ENCODE measurements around the gene CSF1. TPM values are rescaled to one million over a fixed set of nuclear protein-coding genes. Genes with fewer than 3 reads are reported as not detected.

CSF1 gene
- total RNA-seq, 1 experiment from 2014 or later, result 3.0 TPM

DNA sequence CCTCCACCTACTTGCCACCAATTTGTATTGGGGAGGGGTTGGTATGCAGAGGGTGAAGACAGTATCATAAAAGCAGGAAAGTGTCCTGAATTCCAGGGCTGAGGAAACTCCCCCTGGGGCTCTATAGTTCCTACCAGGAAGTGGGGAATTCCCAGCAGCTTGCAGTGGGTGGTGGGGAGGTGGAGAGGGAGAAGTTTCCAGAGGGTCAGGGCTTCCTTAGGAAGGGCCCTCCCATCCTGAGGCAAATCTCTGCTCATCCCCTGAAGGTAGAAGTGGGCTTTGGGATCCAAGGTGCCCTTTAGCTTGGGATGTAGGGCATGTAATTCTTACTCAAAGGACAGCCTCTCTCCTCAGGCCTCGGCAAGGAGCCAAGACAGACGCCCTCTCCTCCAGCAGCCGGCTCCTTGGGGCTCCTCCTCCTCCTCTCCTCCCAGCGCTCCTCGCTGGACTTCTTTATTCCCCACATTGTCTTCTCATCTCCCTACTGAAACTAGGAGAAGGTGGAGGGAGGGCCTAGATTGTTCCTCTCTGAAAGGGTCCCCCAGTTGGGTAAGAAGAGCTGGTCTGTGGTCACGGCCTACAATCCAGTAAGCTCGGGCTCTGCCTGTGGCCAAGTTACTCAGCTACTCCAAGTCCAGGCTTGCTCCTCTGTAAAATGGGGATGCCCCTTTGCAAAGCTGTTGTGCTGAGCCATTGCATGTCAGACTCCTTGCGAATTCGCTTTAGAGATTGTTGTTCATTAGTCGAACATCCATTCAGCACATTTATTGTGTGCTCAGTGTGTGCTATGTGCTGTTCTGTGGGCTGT, 17.9 kb upstream of the CSF1 start:
- CTCF ChIA-PET, result no interaction called here
- no peak for DNase-seq (ENCODE audit: low read depth, low spot score)
- no TSS peak for BruUV-seq (replicated peaks)

More for the DNA sequence above, 17.9 kb upstream of the CSF1 start:
- H3K4me1 ChIP-seq (ENCODE audit: control insufficient read depth in 1 of 2, insufficient read depth in 2 of 2, low read length in 2 of 2), result peaks cover 10 to 43% of the 10 kb centered on the region in 2 experiments
- H3K27ac ChIP-seq (ENCODE audit: low read depth, low read length), result no peak overlapping the region
- no peaks in the 10 kb centered on the region for H3K79me2 ChIP-seq (ENCODE audit: insufficient read depth, low read length)
- no peak for ATAC-seq
- H3K36me3 ChIP-seq (ENCODE audit: control insufficient read depth in 1 of 2, insufficient read depth in 2 of 2, low read length in 2 of 2), result no peaks in the 10 kb centered on the region
- TF ChIP-seq SIN3A (IDR thresholded peaks at IDR 0.05; ENCODE audit: low read depth) (no peak), SP1 (IDR thresholded peaks at IDR 0.05; ENCODE audit: low read depth) (no peak), FOSL1 (IDR thresholded peaks at IDR 0.05; ENCODE audit: low read depth) (no peak), POLR2AphosphoS5 (IDR thresholded peaks at IDR 0.05; ENCODE audit: low read depth, low read length) (no peak), SRF (IDR thresholded peaks at IDR 0.05; ENCODE audit: low read depth) (no peak), ZNF274 (IDR thresholded peaks at IDR 0.05; ENCODE audit: low read depth, low read length) (no peak), POLR2A (IDR thresholded peaks at IDR 0.05; ENCODE audit: borderline replicate concordance, extremely low read depth, insufficient read depth, insufficient read length) (no peak), RAD21 (IDR thresholded peaks at IDR 0.05; ENCODE audit: low read depth) (no peak), CEBPB (IDR thresholded peaks at IDR 0.05; ENCODE audit: low read depth) (no peak), EGR1 (IDR thresholded peaks at IDR 0.05; ENCODE audit: low read depth) (no peak), JUND (IDR thresholded peaks at IDR 0.05) (no peak), YY1 (IDR thresholded peaks at IDR 0.05; ENCODE audit: extremely low read depth, insufficient replicate concordance, low read depth, low read length) (no peak), EZH2 (IDR thresholded peaks at IDR 0.05) (no peak), ZFX (IDR thresholded peaks at IDR 0.05) (no peak), TCF7L2 (IDR thresholded peaks at IDR 0.05; ENCODE audit: borderline replicate concordance, extremely low read depth, insufficient read depth, insufficient read length) (no peak), EZH2phosphoT487 (IDR thresholded peaks at IDR 0.05; ENCODE audit: borderline replicate concordance) (no peak)
- TF ChIP-seq, protein P1, sequence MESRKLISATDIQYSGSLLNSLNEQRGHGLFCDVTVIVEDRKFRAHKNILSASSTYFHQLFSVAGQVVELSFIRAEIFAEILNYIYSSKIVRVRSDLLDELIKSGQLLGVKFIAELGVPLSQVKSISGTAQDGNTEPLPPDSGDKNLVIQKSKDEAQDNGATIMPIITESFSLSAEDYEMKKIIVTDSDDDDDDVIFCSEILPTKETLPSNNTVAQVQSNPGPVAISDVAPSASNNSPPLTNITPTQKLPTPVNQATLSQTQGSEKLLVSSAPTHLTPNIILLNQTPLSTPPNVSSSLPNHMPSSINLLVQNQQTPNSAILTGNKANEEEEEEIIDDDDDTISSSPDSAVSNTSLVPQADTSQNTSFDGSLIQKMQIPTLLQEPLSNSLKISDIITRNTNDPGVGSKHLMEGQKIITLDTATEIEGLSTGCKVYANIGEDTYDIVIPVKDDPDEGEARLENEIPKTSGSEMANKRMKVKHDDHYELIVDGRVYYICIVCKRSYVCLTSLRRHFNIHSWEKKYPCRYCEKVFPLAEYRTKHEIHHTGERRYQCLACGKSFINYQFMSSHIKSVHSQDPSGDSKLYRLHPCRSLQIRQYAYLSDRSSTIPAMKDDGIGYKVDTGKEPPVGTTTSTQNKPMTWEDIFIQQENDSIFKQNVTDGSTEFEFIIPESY (IDR thresholded peaks at IDR 0.05; ENCODE audit: extremely low read depth, insufficient replicate concordance, low read length), result no peak
- TF ChIP-seq, protein P2, sequence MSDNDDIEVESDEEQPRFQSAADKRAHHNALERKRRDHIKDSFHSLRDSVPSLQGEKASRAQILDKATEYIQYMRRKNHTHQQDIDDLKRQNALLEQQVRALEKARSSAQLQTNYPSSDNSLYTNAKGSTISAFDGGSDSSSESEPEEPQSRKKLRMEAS (IDR thresholded peaks at IDR 0.05), result no peak
- TF ChIP-seq, protein P3, sequence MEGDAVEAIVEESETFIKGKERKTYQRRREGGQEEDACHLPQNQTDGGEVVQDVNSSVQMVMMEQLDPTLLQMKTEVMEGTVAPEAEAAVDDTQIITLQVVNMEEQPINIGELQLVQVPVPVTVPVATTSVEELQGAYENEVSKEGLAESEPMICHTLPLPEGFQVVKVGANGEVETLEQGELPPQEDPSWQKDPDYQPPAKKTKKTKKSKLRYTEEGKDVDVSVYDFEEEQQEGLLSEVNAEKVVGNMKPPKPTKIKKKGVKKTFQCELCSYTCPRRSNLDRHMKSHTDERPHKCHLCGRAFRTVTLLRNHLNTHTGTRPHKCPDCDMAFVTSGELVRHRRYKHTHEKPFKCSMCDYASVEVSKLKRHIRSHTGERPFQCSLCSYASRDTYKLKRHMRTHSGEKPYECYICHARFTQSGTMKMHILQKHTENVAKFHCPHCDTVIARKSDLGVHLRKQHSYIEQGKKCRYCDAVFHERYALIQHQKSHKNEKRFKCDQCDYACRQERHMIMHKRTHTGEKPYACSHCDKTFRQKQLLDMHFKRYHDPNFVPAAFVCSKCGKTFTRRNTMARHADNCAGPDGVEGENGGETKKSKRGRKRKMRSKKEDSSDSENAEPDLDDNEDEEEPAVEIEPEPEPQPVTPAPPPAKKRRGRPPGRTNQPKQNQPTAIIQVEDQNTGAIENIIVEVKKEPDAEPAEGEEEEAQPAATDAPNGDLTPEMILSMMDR (IDR thresholded peaks at IDR 0.05 in 2 of 3, conservative IDR thresholded peaks at IDR 0.05 in 1 of 3; ENCODE audit: borderline replicate concordance in 1 of 3, insufficient read depth in 1 of 3, low read depth in 2 of 3, low read length in 2 of 3), result no peak
- TF ChIP-seq, protein P4, sequence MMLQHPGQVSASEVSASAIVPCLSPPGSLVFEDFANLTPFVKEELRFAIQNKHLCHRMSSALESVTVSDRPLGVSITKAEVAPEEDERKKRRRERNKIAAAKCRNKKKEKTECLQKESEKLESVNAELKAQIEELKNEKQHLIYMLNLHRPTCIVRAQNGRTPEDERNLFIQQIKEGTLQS (IDR thresholded peaks at IDR 0.05), result no peak
- ChIA-PET POLR2A (no interaction called here), RAD21 (ENCODE audit: low non-redundant PET in 1 of 2, low total read pairs in 2 of 2, uncharacterized antibody in 2 of 2, unreplicated experiment in 2 of 2) (no interaction called here)
- no peak overlapping the region for H2AFZ ChIP-seq (ENCODE audit: low read depth, low read length, poor library complexity, severe bottlenecking)
- H3K27me3 ChIP-seq (ENCODE audit: insufficient read depth, low read length), result no peaks in the 10 kb centered on the region
- H3K9ac ChIP-seq (ENCODE audit: low read length), result no peak overlapping the region
- no peak overlapping the region for H3K4me2 ChIP-seq (ENCODE audit: low read length)
- intact Hi-C loops (cut with micrococcal nuclease), result no loop called here
- H3K9me2 ChIP-seq (ENCODE audit: insufficient read depth), result no peaks in the 10 kb centered on the region
- H3K9me3 ChIP-seq (ENCODE audit: control insufficient read depth in 1 of 2, insufficient read depth in 1 of 2, low read depth in 1 of 2, low read length in 2 of 2), result no peaks in the 10 kb centered on the region
- H4K20me1 ChIP-seq (ENCODE audit: insufficient read depth), result no peaks in the 10 kb centered on the region
- H3K4me3 ChIP-seq (replicated peaks in 1 of 2; ENCODE audit: low read depth in 1 of 2, low read length in 2 of 2), result no peak overlapping the region
